Measurements from ENCODE around the gene PPDPF.
"Not testable (repeated sequence)": the region's sequence is repeated elsewhere in the genome, so short reads cannot be mapped to it uniquely, and the experiment has no call there.

PPDPF gene

DNA sequence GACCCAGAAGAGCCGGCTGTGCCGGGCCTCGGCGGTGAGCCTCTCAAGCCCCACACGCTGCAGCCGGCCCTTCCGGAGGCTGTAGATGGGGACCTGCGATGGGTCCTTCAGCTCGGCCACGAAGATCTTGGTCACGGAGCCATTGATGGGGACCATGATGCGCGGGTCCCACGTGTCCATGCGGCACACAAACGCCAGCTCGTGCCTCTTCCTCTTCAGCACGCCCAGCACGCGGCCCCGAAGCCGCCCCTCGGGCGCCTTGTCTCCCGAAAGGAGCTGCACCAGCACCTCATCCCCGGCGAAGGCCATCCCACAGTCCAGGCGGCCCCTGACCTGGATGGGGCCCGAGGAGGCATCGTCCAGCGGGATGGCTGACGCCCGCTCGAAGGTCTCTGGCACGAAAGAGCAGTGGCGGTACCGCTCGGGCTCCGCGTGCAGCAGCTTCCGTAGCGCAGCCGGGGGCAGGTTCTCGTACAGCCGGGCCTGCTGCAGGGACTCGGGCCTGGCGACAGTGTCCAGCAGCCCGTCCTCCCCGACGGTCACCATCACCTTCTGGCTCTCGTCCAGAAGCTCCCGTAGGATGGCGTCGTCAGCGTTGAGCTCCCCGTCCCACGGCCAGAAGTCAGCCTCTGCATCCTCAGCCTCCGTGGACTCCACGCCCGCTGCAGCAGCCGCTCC, 44.6 kb downstream of the PPDPF start:
- no peak for DNase-seq (ENCODE audit: low read depth)

DNA sequence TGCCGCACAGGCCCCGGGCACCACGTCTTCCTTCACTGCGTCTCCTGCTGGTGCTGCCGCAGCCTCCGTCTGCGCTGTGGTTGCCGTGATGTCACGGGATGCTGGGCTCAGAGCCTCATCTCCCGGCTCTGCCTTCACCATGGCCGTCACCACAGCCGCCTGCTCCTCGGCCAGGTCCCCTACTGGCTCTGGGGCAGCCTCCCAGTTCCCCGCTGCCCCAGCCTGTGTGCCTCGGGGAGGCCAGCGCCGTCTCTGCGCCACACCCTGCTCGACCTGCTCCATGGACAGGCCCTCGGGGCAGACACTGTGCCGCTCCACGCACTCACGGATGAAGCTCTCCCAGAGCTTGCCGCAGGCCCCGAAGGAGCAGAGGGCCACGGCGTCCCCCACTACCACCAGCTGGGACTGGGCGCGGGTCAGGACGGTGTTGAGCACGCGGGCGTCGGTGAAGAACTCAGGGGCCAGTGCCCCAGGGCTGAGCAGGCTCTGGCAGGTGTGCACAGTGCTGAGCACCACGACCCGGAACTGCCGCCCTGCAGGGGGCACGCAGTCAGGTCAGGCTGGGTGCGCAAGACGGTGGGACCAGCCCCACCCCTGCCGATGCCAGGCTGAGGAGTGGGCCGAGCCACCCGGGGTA, 45.3 kb downstream of the PPDPF start:
- no peak for DNase-seq (ENCODE audit: low read depth)

DNA sequence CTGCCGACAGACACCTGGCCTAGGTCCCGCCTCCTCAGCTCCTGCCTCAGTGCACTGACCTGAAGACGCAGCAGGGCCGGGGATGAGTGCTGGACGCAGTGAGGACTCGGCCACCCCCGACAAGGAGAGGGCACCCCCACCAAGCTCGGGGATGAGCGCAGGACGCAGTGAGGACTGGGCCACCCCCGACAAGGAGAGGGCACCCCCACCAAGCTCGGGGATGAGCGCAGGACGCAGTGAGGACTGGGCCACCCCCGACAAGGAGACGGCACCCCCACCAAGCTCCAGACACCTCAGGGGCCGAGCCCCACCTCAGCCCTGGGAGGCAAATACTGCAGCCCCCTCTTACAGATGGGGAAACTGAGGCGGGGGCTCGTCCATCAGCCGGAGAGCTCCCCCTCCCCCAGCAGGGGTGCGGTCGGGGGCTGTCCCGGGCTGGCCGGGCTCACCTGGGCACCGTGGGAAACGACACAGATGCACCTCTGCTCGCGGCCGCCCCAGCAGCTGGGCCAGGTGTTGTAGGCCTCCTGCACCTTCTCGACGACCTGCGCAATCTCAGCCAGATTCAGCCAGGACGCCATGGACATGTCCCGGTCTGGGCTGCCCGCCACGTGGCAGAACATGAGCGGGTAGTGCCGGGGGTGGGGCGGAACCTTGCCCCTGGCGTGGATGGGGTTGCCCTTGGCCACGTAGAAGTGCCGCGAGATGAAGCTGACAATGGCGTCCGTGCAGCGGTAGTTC, 46.0 kb downstream of the PPDPF start:
- no peak for DNase-seq (ENCODE audit: low read depth)

DNA sequence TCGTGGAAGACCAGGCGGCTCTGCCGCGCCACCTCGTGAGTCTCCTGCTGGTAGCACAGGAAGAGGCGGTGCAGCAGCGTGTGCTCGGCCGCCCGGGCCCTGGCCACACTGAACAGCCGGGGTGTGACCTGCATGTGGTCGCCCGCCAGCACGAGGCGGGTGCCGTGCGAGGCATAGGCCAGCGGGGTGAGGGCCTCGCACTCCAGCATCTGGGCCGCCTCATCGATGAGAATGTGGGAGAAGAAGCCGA, 46.5 kb downstream of the PPDPF start:
- no peak for DNase-seq (ENCODE audit: low read depth)

DNA sequence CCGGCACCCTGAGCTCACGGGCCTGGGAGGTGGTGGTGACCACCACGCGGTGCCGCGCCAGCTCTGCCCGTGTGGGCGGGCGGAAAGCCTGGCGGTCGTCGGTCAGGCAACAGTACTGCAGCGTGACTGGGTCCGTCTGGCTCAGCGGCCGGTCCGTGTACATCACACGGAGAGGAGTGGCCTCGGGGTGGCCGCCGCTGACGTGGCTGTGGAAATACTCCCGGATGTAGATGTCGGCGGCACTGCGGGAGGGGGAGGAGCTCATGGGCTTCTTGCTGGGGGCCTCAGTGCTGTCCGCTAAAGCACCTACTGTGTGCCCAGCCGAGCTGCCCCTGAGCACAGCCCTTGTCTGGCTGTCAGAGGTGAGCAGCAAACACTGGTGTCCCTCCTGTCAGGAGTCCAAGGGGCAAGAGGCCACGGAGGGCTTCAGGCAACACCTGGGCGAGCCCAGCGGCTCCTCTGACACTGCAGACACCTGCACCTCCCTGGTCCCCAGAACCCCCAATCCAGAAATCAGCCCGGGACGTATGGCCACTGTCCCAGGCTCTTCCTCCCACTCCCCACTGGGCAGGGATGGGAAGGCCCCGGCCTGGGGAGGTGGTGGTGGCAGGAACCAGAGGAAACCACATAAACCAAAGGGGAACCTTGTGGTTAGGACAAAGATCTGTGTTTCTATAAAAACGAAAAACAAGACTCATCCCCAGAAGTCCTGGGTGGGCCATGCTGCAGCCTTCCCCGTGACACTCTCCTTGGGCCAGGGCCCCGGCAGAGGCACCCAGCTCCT, 47.0 kb downstream of the PPDPF start:
- DNase-seq (ENCODE audit: low read depth) = no peak

DNA sequence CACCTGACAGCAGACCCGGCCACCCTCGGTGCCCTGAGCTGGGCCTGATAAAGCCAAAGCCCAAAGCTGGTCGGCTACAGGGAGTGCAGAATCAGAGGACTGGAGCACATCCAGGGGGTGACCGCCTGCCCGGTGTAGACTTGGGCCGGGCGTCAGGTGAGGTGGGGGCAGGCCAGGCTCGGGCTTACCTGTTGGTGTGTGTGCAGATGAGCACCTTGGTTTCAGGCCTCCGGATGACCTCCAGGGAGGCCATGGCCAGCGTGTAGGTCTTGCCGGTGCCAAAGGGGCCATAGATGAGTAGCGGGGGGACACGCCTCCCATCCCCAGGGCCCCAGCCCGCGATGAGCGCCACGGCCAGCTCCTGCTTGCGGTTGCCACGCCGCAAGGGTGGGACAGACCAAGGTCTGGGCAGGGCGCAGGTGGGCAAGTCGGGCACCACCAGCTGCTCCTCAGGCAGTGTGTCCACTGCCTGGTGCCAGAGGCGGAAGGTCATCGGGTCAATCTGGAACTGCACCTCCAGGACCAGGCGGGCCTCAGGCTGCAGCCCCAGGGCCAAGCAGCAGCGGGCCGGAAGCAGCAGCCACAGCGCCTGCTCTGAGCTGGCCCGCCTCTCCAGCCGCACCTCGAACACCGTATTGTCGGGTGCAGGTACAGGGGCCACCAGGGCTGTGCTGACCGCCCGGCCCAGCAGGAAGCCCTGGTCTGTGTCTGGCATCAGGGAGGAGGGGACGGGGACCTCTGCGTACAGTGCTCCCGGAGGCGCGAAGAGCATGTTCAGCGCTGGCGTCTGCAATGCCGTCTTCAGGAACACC, 47.8 kb downstream of the PPDPF start:
- no peak for DNase-seq (ENCODE audit: low read depth)

DNA sequence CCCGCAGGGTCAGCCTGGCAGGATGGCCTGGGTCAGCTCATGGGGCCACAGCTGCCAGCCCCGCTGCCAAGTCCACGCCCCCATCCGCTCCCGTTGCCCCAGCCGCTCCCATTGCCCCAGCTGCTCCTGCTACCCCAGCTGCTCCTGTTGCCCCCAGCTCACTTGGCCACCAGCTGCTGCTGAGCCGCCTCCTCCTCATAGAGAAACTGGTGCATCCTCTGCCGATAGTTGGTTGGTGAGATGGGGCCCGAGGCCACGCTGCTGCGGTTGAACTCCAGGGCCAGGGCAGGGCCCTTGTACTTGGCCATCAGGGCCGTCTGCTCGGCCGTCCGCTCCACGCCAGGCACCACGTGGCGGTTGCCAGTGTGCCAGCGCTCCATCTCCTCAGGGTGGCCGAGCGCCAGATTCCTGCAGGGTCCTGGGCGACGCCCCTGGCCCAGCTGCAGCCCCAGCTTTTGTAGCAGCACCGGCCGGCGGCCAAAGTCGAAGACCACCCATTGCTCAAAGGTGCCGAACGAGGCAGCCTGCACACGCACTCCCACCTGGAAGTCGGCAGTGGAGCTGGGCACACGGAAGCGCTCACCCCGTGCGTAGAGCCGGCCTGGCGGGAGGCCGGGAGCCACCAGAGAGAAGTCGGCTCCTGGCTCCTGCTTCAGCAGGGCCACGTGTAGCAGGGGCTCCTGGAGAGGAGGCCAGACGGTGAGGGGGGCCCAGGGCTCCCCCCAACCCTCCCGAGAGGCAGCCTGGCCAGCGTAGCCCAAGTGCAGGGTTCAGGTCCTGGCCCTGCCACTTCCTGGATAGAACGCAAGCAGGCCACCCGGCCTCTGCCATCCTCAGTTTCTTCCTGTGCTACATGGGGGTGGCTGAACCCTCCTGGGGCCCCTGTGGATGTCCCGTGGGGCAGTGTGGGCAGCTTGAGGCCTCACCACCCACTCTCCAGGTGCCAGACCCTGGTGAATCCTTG, 48.7 kb downstream of the PPDPF start:
- DNase-seq (ENCODE audit: low read depth) = no peak

DNA sequence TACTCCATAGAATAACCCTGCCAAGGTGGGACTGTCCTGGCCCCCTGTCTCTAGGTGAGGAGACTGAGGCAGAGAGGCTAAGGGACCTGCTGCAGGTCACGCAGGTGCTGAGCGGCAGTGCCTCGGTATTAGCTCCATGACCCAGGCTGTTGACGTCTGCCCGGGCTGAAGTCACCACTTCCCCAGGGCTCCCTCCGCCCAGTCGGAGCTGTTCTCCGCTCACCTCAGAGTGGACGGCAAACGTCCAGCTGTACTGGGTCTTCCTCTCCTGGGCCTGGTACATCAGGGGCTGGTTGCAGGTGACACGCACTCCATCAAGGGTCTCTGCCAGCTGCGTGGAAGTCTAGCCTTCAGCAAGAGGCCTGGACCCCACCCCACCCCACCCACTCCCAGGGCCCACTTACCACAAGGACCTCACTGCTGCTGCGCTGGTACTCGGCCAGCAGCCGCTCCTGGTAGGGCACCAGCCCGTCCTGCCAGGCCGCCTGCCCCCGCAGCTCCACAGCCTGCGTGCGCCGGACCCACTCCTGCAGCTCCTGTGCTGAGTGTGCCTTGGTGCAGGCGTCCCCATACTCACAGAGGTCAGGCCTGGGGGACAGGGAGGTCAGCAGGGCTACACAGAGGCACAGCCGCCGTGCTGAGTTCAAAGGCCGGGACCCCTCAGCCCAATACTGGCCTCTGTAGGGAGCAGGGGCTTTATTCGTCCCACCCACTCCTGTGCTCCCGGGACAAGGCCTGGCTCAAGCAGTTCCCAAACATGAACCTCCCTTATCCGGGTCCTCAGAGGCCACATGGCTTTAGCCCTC, 49.9 kb downstream of the PPDPF start:
- no peak for DNase-seq (ENCODE audit: low read depth)

DNA sequence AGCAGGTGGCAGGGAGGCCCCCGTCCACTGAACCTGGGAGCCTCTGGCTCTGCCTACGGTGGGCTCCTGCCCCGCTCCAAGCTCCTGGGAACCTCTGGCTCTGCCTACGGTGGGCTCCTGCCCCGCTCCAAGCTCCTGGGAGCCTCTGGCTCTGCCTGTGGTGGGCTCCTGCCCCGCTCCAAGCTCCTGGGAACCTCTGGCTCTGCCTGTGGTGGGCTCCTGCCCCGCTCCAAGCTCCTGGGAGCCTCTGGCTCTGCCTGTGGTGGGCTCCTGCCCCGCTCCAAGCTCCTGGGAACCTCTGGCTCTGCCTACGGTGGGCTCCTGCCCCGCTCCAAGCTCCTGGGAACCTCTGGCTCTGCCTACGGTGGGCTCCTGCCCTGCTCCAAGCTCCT, 50.5 kb downstream of the PPDPF start:
- not testable (repeated sequence) for DNase-seq (ENCODE audit: low read depth)
